ENCODE data around the gene SHE.

The SHE gene

GRCh38 chr1:154443274-154444013, 58.8 kb downstream of the SHE start:
- DNase-seq = no peak

DNA sequence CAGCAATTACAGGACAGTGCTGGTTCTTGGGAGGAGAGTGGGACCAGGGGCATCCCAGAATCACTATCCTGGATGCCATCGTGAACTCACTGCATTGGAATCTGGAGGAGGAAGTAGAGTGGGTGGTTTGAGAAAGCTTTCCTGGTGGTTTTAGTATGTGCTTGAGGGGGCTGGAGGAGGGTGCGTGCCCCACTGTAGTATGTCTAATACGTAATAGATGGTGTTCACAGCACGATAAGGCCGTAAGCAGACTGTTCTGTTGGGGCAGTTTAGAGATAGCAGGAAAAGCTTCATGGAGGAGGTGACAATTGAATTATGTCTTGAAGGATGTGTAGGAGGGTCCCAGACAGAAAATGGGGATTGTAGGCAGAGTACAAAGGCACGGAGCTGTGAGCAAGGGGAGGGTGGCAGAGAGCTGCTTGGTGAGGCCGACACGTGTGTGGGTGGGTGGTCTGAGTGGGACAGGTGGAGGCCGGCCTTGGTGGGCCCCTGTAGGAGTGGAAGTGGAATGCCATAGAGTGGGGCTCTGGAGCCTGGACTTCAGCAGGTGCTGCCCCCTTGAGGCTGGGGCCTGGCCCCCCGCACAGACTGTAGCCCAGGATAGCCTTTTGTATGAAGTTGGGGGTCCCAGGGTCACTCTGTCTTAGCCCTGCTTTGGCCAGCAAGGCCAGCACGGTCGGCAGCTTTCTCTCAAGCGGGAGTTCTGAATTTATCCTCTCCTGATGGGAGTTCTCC, 60.0 kb downstream of the SHE start:
- no peak for DNase-seq

GRCh38 chr1:154441241-154441888, 60.8 kb downstream of the SHE start:
- no peak for DNase-seq

- no peak for DNase-seq
Observed at GRCh38 chr1:154440036-154440804, 62.0 kb downstream of the SHE start.

DNA sequence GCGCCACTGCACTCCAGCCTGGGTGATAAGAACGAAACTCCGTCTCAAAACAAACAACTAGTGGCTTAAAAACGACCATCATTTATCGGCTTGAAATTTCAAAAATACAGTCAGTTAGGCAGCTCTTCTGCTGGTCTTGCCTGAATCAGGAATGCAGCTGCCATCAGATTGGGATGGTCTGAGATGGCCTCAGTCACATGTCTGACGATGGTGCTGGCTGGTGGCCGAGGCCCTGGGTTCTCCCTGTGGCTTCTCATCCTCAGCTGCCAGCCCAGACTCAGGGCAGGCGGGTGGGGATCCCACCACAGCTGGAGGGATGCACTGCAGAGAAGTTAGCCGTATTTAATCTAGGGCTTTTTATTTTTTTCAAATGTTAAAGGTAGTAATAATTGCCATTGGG, 65.8 kb downstream of the SHE start:
- DNase-seq = no peak

GRCh38 chr1:154435599-154436200, 66.5 kb downstream of the SHE start:
- no peak for DNase-seq

DNA sequence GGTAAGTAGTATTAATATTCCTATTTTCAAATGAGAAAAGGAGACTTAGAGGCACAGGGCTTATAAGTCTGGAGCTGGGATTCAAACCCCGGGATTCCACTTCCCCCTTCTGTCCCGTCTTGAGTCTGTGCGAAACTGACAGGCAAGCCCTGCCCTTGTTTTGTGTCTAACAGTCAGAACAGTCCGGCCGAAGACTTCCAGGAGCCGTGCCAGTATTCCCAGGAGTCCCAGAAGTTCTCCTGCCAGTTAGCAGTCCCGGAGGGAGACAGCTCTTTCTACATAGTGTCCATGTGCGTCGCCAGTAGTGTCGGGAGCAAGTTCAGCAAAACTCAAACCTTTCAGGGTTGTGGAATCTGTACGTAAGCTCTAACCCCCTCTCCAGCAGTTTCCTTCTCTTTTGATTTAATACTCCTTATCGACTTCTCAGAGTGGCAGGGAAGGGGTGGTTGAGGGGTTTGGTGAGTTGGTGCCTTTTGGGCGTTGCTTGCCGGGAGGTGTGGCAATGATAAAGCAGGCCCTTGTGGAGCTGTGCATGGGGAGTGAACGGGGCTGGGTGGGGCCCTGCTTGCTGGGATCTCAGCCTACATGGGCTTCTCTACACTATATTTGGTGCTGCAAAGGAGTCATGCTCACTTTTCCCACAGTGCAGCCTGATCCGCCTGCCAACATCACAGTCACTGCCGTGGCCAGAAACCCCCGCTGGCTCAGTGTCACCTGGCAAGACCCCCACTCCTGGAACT, 67.7 kb downstream of the SHE start:
- DNase-seq = no peak

- no peak for DNase-seq
Observed at GRCh38 chr1:154433161-154433764, 68.9 kb downstream of the SHE start.

DNA sequence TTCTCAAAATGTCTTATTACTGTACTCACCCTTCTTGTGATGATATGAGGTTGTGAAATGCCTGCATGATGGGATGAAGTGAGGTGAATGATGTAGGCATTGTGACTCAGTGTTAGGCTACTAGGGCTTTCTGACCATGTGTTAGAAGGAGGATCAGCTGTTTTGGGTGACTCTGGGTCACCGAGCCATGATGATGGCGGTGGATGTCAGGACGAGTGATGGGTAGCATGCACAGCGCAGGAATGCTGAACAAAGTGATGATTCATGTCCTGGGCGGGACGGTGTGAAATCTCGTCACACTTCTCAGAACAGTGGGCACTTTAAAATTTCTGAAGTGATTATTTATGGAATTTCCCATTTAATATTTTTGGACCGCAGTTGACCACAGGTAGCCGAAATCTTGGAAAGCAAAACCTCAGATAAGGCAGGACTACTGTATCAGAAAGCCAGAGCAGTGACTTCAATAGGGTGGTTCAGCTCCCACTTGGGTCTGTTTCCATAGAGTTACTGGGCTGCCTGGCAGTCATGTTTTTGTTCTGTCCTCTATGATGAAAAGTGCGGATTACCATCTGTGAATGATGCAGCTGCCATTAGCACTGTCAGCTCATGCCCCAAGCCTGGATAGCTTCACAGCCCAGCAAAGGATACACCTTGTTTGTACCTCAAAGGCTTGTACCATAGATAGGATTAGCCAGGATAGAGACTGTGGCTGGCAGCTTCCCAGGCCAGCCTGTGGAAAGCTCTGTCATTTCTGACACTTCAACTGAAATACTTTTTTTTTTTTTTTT, 70.4 kb downstream of the SHE start:
- DNase-seq = no peak

- no peak for DNase-seq
Observed at GRCh38 chr1:154430903-154431302, 71.3 kb downstream of the SHE start.

DNA sequence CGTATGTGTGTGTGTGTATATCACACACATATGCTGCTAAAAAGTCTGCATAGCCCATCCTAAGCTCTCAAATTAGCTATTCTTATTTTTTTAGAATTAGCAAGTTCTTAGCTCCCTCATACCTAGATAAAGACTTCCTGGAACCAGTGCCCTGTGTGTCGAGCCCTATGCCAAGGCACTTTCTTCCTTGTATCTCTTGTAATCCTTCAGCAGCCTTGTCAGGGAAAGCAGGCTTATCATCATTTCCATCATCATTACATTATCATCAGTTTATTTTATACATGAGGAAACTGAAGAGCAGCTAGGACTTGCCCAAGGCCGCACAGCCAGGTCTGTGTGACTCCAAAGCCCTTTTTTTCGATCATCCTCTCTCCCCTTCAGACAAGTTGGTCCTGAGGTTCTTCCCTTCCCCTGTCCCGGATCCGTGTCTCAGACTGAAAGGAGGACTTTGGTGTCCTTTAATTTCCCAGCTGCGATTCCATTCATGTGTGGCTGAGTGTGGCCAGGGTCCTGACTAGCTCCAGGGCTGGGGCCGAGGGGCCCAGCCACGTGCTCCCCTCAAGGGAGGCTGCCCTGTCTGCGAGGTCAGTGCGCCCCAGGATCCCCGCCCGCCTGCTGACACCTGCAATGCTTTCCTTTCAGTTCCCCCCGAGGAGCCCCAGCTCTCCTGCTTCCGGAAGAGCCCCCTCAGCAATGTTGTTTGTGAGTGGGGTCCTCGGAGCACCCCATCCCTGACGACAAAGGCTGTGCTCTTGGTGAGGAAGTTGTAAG, 72.2 kb downstream of the SHE start:
- no peak for DNase-seq
